CD14-positive monocyte (primary cell): ENCODE measurements around the gene DNAH2. TPM values are rescaled to one million over a fixed set of nuclear protein-coding genes. Genes with fewer than 3 reads are reported as not detected.
A peak's percentile ranks its signal among the peaks of the same experiment; 100 is the strongest.

Experiments used
- DNase-seq, 3 donors: peaks; one replicate each; pipeline ENCODE4 v3.0.0-alpha.2; 2011 to 2022
- H2AFZ ChIP-seq: 2 replicates; pipeline ENCODE4 v1.6.0; 2012; ENCODE audit warnings: mild to moderate bottlenecking, low read depth, low read length, inconsistent platforms; ENCODE audit not compliant: insufficient read depth, poor library complexity, severe bottlenecking
- H3K27ac ChIP-seq, 2 donors: 1 replicate in 1 of 2; 2 replicates in 1 of 2; pipeline ENCODE4 v1.5.1; 2012 to 2013; ENCODE audit warnings: low read length in 2 of 2, control low read depth in 1 of 2, inconsistent platforms in 1 of 2, low read depth in 1 of 2, mild to moderate bottlenecking in 1 of 2
- H3K27me3 ChIP-seq, 2 donors: one replicate each; pipeline versions ENCODE4 v1.6.0 to v1.6.1; 2011 to 2013; ENCODE audit warnings: low read length in 2 of 2; ENCODE audit not compliant: control insufficient read depth in 2 of 2, insufficient read depth in 2 of 2
- H3K36me3 ChIP-seq, 2 donors: replicated peaks in 1 of 2; 1 replicate in 1 of 2; 2 replicates in 1 of 2; pipeline versions ENCODE4 v1.5.1 to v1.6.1; 2012 to 2013; ENCODE audit warnings: low read length in 2 of 2, control low read depth in 1 of 2, inconsistent platforms in 1 of 2, mild to moderate bottlenecking in 1 of 2; ENCODE audit not compliant: insufficient read depth in 2 of 2, control insufficient read depth in 1 of 2
- H3K4me1 ChIP-seq, 2 donors: 1 replicate in 1 of 2; 2 replicates in 1 of 2; pipeline versions ENCODE4 v1.5.1 to v1.6.1; 2012 to 2013; ENCODE audit warnings: low read length in 2 of 2, control low read depth in 1 of 2, inconsistent platforms in 1 of 2, mild to moderate bottlenecking in 1 of 2, moderate library complexity in 1 of 2; ENCODE audit not compliant: insufficient read depth in 2 of 2, control insufficient read depth in 1 of 2
- H3K4me2 ChIP-seq: replicated peaks from 2 replicates; pipeline ENCODE3; 2012; ENCODE audit warnings: low read length, moderate library complexity, mild to moderate bottlenecking; ENCODE audit not compliant: poor library complexity, severe bottlenecking; ENCODE audit errors: extremely low read depth
- H3K4me3 ChIP-seq, 3 experiments: fragments of 200-600 bp in 1 of 3; sonication (generic) in 1 of 3; replicated peaks in 1 of 3; 1 replicate in 2 of 3; 2 replicates in 1 of 3; pipeline ENCODE4 v1.5.1; 2011 to 2013; ENCODE audit warnings: low read length in 3 of 3, mild to moderate bottlenecking in 3 of 3, control low read depth in 2 of 3, low read depth in 2 of 3, inconsistent platforms in 1 of 3, moderate library complexity in 1 of 3
- H3K79me2 ChIP-seq: 2 replicates; pipeline ENCODE4 v1.6.0; 2012; ENCODE audit warnings: mild to moderate bottlenecking, control low read depth, inconsistent platforms, low read length, moderate library complexity; ENCODE audit not compliant: insufficient read depth
- H3K9ac ChIP-seq: 2 replicates; pipeline ENCODE4 v1.6.0; 2017; ENCODE audit warnings: low read length, mild to moderate bottlenecking; ENCODE audit not compliant: insufficient read depth, poor library complexity, severe bottlenecking
- H3K9me3 ChIP-seq, 2 donors: replicated peaks in 1 of 2; 1 replicate in 1 of 2; 2 replicates in 1 of 2; pipeline versions ENCODE4 v1.5.1 to v1.6.1; 2012 to 2013; ENCODE audit warnings: low read length in 2 of 2, control low read depth in 1 of 2; ENCODE audit not compliant: control insufficient read depth in 1 of 2, insufficient read depth in 1 of 2
- H4K20me1 ChIP-seq: 2 replicates; pipeline ENCODE4 v1.6.0; 2012; ENCODE audit warnings: mild to moderate bottlenecking, low read length, control low read depth, moderate library complexity; ENCODE audit not compliant: insufficient read depth
- H3K27ac Mint-ChIP-seq, 7 donors: one replicate each; pipeline ENCODE4 v1.8.0; 2020; ENCODE audit warnings: mild to moderate bottlenecking in 7 of 7, mixed read lengths in 7 of 7, moderate library complexity in 6 of 7, inconsistent platforms in 2 of 7
- H3K27me3 Mint-ChIP-seq, 3 donors: one replicate each; pipeline ENCODE4 v1.8.0; 2021 to 2022; ENCODE audit warnings: low read depth in 3 of 3, mild to moderate bottlenecking in 3 of 3, mixed read lengths in 3 of 3, moderate library complexity in 3 of 3, inconsistent platforms in 1 of 3
- H3K36me3 Mint-ChIP-seq, 2 donors: one replicate each; pipeline ENCODE4 v1.8.0; 2020; ENCODE audit warnings: mixed read lengths in 2 of 2, inconsistent platforms in 1 of 2, mild to moderate bottlenecking in 1 of 2
- H3K4me1 Mint-ChIP-seq: one replicate; pipeline ENCODE4 v1.8.0; 2020; ENCODE audit warnings: mild to moderate bottlenecking, mixed read lengths
- H3K4me3 Mint-ChIP-seq, 2 donors: one replicate each; pipeline ENCODE4 v1.8.0; 2020; ENCODE audit warnings: mild to moderate bottlenecking in 2 of 2, mixed read lengths in 2 of 2, moderate library complexity in 1 of 2
- H3K9me3 Mint-ChIP-seq, 7 donors: one replicate each; pipeline ENCODE4 v1.8.0; 2020 to 2022; ENCODE audit warnings: mixed read lengths in 7 of 7, mild to moderate bottlenecking in 6 of 7, moderate library complexity in 6 of 7, inconsistent platforms in 2 of 7
- WGBS: methylation state at CpG from one replicate; pipeline ENCODE4 v1.1.5; 2013; ENCODE audit warnings: missing lambda C conversion rate; ENCODE audit not compliant: insufficient coverage; 5-methylcytosine and 5-hydroxymethylcytosine counted together
- intact Hi-C, 2 donors: fragments of 100-400 bp; cut with micrococcal nuclease; formaldehyde crosslinking; loops; one replicate each; pipeline versions ENCODE4 v1.15.0 to v1.15.1; 2023
- polyA plus RNA-seq, 3 donors: library from polyadenylated mRNA; depleted of rRNA in 1 of 3; unstranded in 2 of 3; stranded (reverse) in 1 of 3; fragments of 300-500 nt in 2 of 3; fragments of >200 nt in 1 of 3; fragmentation: Illumina TruSeq in 2 of 3; gene quantifications; 1 replicate in 2 of 3; 2 replicates in 1 of 3; pipeline ENCODE4 v1.2.3, GENCODE V29; 2012 to 2021
- TF ChIP-seq, protein P1 (sequence below): fragments of 200-600 bp; IDR thresholded peaks from one replicate; pipeline ENCODE4 v1.8.0; 2022; ENCODE audit warnings: antibody characterized with exemption, mild to moderate bottlenecking

DNAH2 gene
- polyA plus RNA-seq, 3 donors, result 0.03 to 0.15 TPM; not detected in 1

DNA sequence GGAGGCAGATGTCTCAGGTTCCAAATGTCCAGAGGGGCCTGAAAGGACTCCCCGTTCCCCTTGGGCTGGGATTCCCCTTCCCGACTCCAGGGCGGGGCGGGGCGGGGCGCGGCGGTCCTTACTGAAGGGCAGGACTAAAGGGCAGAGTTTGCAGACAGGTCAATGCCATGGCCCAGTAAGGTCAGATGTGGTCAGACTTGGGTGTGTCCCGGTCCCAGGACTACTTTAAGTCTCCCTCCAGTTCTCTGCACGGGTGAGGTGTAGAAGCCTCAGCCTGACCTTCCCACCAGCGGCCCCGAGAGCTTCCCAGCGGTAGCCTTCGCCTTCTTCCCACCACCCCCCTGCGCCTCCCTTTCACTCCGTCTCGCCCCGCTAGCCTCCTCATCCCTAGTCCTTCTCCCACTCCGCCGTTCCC, 117.0 kb downstream of the DNAH2 start:
- H3K9me3 Mint-ChIP-seq, result peaks cover 0 to 2% (median 0%) of the 10 kb centered on the region in 7 donors
- WGBS, result under 1% methylated on average over 15 of the region's 20 CpGs
- peak overlapping the region; percentile 40 to 92 (median 72) for H3K4me3 ChIP-seq
- DNase-seq, result peak; percentile 86 to 89 (median 89)
- peaks cover 24% of the 10 kb centered on the region for H3K79me2 ChIP-seq
- H3K27me3 ChIP-seq, result no peaks in the 10 kb centered on the region
- peaks cover 41% of the 10 kb centered on the region for H3K4me1 Mint-ChIP-seq
- H3K4me2 ChIP-seq, result peak overlapping the region; percentile 95
- intact Hi-C loops, result loop anchor here (1.0 to 10.0 kb wide), 4 partner anchors 10 to 320 kb away; partner anchors contain the start of genes NAA38 (in 1 of the 2) and PER1 (in 1 of the 2)
- TF ChIP-seq, protein P1, sequence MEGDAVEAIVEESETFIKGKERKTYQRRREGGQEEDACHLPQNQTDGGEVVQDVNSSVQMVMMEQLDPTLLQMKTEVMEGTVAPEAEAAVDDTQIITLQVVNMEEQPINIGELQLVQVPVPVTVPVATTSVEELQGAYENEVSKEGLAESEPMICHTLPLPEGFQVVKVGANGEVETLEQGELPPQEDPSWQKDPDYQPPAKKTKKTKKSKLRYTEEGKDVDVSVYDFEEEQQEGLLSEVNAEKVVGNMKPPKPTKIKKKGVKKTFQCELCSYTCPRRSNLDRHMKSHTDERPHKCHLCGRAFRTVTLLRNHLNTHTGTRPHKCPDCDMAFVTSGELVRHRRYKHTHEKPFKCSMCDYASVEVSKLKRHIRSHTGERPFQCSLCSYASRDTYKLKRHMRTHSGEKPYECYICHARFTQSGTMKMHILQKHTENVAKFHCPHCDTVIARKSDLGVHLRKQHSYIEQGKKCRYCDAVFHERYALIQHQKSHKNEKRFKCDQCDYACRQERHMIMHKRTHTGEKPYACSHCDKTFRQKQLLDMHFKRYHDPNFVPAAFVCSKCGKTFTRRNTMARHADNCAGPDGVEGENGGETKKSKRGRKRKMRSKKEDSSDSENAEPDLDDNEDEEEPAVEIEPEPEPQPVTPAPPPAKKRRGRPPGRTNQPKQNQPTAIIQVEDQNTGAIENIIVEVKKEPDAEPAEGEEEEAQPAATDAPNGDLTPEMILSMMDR, result no peak
- peaks cover 4% of the 10 kb centered on the region for H4K20me1 ChIP-seq
- peaks cover 49 to 57% of the 10 kb centered on the region in 2 donors for H3K4me1 ChIP-seq
- peak overlapping the region; percentile 91 for H3K9ac ChIP-seq
- H3K27ac ChIP-seq, result peak overlapping the region; percentile 93 to 98
- H3K27ac Mint-ChIP-seq, result peak overlapping the region; percentile 97 to 100 (median 98)
- peak overlapping the region; percentile 91 to 92 for H3K4me3 Mint-ChIP-seq
- H2AFZ ChIP-seq, result no peak overlapping the region
- H3K36me3 Mint-ChIP-seq, result peaks cover 4 to 5% of the 10 kb centered on the region in 2 donors
- H3K36me3 ChIP-seq, result no peaks in the 10 kb centered on the region
- H3K27me3 Mint-ChIP-seq, result peaks cover 11 to 12% (median 12%) of the 10 kb centered on the region in 3 donors
- no peaks in the 10 kb centered on the region for H3K9me3 ChIP-seq

DNA sequence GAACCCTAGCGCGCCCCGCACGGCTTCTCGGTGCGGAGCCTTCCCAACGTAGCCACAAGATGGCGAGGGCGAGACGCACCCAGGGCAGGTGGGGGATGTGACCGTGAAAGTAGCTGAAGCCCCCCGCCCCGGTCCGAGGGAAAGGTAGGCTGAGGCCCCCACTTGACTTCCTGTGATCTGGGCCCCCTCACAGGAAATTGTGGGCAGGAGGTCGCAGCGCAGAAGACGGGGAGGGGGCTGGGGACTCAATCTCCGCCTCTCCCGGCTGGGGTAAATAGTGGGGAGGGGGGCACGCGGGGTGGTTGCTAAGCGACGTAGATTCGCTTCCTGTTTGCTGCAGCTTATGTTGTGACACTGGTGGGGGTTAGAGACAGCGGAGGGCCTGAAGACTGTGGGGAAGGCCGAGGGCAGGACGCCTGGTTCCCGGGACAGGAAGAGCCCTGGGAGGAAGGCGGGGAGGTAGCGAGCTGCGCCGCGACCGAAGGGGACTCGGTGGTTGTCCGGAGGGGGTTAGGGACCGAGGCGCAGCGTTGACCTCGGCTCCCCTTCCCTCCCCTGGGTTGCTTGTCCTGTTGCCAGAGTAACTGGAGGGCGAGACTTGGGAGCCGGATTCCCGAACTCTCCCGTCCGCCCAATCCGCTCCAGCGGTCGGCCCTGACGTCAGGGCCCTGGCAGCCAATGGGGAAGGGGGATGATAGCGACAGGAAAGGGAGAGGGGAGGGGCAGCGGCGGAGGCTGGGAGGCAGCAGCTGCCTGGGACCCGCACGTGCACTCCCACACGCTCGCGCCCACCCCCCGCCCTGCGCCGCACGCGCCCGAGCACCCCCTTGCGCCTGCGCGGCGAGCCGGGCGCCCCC, 117.6 kb downstream of the DNAH2 start:
- no peaks in the 10 kb centered on the region for H3K36me3 ChIP-seq
- peak overlapping the region; percentile 91 for H3K9ac ChIP-seq
- Mint-ChIP-seq H3K27me3 (peaks cover 11 to 12% (median 12%) of the 10 kb centered on the region in 3 donors), H3K36me3 (peaks cover 7 to 11% of the 10 kb centered on the region in 2 donors), H3K27ac (peak overlapping the region; percentile 97 to 100 (median 98)), H3K4me3 (peak overlapping the region; percentile 92 to 94), H3K4me1 (peaks cover 48% of the 10 kb centered on the region), H3K9me3 (peaks cover 0 to 2% (median 0%) of the 10 kb centered on the region in 7 donors)
- intact Hi-C loops, result loop anchor here (1.0 to 10.0 kb wide), 4 partner anchors 9 to 320 kb away; partner anchors contain the start of genes NAA38 (in 1 of the 2) and PER1 (in 1 of the 2)
- TF ChIP-seq, protein P1, result peak; percentile 84
- no peaks in the 10 kb centered on the region for H3K27me3 ChIP-seq
- H3K9me3 ChIP-seq, result no peaks in the 10 kb centered on the region
- H3K4me3 ChIP-seq, result peak overlapping the region; percentile 71 to 92 (median 72)
- peak; percentile 94 to 98 (median 97) for DNase-seq
- H4K20me1 ChIP-seq, result peaks cover 4% of the 10 kb centered on the region
- H3K79me2 ChIP-seq, result peaks cover 30% of the 10 kb centered on the region
- H3K4me1 ChIP-seq, result peaks cover 55 to 64% of the 10 kb centered on the region in 2 donors
- WGBS, result 0% methylated on average over 41 of the region's 69 CpGs
- H3K4me2 ChIP-seq, result peak overlapping the region; percentile 95
- no peak overlapping the region for H2AFZ ChIP-seq
- peak overlapping the region; percentile 93 to 98 for H3K27ac ChIP-seq
